GM12874 (cell line): ENCODE results near the gene SSH3.

Experiments
- TF ChIP-seq, protein P1 (sequence below): IDR thresholded peaks from 2 replicates; pipeline ENCODE4 v1.5.1; 2011; ENCODE audit warnings: low read depth, mild to moderate bottlenecking, control low read depth, low read length, moderate library complexity; ENCODE audit not compliant: insufficient read depth

Gene SSH3

DNA sequence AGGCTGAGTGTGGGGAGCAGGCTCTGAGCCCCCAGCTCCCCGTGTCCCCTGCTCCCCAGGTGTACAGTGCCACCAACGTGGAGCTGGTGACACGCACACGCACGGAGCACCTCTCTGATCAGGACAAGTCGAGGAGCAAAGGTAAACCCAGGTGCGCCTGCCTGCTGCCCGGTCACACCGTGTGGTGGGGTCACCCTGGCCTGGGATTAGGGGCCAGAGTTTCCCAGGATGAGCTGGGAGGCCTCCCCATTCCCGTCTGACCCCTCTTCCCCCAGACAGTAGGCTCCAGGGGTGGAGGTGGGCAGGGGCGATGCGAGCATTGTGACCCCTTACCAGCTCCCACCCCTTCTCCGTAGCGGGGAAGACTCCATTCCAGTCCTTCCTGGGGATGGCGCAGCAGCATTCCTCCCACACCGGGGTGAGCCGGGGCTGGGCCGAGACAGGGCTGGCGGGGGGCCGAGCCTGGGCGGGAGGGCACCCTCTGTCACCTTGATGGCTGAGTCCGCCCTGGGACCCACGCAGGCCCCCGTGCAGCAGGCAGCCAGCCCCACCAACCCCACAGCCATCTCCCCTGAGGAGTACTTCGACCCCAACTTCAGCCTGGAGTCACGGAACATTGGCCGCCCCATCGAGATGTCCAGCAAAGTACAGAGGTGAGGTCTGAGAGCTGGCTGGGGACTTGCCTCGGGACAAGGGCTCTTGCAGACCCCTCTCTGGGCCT lies 3.7 kb upstream of the SSH3 start:
- TF ChIP-seq, protein P1, sequence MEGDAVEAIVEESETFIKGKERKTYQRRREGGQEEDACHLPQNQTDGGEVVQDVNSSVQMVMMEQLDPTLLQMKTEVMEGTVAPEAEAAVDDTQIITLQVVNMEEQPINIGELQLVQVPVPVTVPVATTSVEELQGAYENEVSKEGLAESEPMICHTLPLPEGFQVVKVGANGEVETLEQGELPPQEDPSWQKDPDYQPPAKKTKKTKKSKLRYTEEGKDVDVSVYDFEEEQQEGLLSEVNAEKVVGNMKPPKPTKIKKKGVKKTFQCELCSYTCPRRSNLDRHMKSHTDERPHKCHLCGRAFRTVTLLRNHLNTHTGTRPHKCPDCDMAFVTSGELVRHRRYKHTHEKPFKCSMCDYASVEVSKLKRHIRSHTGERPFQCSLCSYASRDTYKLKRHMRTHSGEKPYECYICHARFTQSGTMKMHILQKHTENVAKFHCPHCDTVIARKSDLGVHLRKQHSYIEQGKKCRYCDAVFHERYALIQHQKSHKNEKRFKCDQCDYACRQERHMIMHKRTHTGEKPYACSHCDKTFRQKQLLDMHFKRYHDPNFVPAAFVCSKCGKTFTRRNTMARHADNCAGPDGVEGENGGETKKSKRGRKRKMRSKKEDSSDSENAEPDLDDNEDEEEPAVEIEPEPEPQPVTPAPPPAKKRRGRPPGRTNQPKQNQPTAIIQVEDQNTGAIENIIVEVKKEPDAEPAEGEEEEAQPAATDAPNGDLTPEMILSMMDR: no peak

DNA sequence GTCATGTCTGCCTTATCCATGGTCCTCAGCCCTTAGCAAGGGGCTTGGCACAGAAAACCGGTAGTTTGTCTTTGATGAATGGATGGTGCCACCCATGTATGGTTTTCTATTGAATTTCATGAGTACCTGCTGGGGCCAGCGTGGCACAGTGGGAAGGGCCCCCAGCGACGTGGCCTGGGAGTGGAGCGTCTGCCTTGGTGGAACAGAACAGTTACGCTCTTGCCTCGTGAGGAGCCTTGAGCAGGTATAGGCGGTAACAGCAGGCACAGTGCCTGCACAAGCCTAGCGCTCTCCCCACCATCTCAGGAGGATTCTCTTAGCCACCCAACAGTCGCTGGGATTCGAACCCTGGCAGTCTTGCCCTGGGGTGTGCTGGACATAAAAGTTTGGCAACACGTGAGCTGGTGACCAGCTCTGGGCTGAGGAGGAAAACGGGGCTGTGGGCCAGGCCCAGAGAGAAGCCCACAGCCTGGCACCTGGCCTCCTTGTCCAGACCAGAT lies 3.0 kb upstream of the SSH3 start:
- TF ChIP-seq, protein P1: no peak

DNA sequence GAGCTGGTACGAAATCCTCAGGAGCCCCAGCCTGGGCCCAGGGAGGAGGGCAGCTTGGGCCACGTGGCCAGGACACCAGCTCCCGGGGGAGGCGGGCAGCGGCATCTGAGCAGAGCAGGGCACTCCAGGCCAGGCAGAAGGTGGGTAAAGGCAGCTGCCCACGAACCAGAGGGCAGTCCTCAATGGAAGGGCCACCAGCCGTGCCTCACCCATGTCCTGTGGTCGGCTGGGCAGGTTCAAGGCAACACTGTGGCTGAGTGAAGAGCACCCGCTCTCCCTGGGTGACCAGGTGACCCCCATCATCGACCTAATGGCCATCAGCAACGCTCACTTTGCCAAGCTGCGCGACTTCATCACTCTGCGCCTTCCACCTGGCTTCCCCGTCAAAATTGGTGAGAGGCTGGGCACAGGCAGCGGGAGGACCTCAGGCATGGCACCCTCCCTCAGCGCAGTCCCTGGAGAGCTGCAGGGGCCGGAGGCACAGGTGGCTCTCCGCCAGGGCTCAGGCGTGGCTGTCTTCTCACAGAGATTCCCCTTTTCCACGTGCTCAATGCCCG lies 2.5 kb upstream of the SSH3 start:
- TF ChIP-seq, protein P1: no peak

DNA sequence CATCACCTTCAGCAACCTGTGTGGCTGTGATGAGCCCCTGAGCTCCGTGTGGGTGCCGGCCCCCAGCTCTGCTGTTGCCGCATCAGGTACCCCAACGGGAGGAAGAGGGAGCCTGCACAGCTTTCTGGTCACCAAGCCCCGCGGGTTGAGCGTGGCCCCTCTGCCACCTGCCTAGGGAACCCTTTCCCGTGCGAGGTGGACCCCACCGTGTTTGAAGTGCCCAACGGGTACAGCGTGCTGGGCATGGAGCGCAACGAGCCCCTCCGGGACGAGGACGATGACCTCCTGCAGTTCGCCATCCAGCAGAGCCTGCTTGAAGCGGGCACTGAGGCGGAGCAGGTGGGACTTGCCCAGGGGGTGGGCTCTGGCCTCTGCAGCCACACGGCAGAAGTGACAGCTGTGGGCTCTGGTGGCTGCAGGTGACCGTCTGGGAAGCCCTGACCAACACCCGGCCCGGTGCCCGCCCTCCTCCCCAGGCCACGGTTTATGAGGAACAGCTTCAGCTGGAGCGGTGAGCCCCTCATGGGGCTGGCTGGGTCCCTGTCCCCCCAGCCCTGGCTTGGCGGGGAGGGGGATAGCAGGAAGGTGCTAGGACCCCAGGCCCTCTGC lies 1.9 kb upstream of the SSH3 start:
- TF ChIP-seq, protein P1: no peak

DNA sequence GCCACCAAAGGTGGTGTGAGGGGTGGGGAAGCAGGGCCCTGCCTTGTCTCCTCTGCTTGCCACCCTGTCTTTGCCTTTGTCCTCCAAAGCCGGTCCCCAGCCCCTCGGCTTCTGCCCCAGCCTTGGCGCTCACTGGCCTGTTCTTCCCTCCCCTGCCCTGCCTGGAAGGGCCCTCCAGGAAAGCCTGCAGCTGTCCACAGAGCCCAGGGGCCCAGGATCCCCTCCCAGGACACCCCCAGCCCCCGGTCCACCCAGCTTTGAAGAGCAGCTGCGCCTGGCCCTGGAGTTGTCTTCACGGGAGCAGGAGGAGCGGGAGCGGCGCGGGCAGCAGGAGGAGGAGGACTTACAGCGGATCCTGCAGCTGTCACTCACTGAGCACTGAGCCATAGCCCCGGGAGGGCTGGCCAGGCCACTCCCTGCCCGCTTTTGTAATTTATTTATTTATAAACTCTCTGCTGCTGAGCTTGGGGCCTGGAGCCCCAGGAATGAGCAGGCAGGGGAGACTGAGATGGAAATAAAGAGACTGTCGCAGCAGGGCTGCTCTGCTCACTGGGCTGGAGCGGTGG lies 1.3 kb upstream of the SSH3 start:
- TF ChIP-seq, protein P1: no peak

DNA sequence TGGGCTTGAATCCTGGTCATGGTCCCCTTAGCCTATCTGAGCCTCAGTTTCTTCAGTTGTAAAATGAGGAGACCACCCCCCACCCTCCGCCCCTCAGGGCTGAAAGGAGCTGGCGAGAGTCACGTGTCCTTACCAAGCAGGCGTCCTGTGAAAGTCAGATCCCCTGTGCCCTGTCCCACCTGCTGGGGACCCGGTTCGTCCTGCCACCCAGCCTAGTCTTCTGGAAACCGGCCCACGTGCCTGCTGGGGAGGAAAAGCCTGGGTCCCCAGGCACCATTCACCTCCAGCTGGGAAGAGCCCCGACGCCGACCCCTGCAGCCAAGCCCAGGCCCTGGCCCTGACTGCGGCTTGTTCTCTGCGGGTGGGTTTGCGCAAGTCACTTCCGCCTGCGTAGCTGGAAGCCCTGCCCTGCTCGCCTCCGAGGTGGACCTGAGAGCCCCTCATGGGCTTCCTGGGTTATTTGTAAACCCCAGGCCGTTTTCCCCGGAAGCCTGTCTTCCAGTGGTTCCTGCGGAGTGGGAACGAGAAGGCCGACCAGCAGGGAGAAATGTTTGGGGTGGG lies 679 bp upstream of the SSH3 start:
- TF ChIP-seq, protein P1: no peak

DNA sequence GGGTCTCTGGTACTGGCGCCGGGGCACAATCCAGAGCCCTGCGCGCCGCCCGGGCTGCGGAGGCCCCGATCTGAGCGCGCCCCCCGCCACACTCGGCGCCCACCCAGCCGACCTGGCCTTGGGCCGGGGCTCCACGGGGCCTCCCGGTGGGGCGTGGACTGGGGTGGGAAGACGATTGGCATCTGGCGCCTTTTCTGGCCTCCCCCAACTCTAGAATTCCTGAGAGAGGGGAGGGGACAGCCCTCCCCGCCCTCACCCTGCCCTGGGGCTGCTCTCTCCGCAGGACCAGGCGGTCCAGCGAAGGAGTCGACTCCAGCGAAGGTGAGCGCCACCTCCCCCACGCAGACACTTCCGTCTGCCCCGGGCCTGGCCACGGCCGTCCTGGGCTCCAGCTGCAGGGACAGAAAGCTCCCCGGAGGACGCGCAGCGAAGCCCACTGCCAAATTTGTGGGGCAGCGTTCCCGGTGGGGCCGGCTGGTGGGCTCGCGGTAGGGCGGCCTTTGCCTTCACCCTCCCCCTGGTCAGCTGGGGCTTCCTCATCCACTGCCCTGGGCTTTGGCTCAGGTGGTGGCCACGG lies 593 bp downstream of the SSH3 start:
- TF ChIP-seq, protein P1: no peak
